T-helper 1 cell treated with Interleukin-12 subunit alpha and Interleukin-12 subunit beta and Interleukin-4 antibody, amounts not matched to agents 30 ng/mL and 1 ng/mL, for 36 hours (primary cell): ENCODE results near the gene CCR5AS. TPM values are rescaled to one million over a fixed set of nuclear protein-coding genes. Genes with fewer than 3 reads are reported as not detected.

Experiments used
- intact Hi-C: fragments of 100-400 bp; cut with micrococcal nuclease; formaldehyde crosslinking; loops from one replicate; pipeline ENCODE4 v1.15.1; 2024
- total RNA-seq: library from RNA; stranded (reverse); gene quantifications from 2 replicates; pipeline ENCODE4 v1.2.3, GENCODE V29; 2022

Gene CCR5AS

DNA sequence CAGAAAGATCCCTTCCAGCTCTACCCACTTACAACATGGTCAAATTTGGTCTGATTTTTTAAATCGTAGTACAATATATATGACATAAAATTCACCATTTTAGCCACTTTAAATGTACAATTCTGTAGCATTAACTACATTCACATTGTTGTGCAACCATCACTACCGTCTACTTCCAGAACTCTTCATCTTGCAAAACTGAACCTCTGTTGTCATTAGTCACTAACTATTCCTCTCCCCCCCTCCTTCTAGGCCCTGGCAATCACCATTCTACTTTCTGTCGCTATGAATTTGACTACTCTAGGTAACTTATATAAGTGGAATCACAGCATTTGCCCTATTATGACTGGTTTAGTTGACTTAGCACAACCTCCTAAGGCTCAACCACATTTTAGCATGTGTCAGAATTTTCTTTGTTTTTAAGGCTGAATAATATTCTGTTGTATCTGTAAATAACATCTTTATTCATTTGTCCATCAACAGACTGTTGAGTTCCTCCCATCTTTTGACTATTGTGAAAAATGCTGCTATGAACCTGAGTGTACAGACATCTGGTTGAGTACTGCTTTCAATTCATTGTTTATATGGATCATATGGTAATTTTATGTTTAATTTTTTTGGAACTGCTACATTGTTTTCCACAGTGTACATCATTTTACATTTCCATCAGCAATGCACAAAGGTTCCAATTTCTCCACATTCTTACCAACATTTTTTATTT is 88.5 kb downstream of the CCR5AS start:
- intact Hi-C loops = no loop called here

DNA sequence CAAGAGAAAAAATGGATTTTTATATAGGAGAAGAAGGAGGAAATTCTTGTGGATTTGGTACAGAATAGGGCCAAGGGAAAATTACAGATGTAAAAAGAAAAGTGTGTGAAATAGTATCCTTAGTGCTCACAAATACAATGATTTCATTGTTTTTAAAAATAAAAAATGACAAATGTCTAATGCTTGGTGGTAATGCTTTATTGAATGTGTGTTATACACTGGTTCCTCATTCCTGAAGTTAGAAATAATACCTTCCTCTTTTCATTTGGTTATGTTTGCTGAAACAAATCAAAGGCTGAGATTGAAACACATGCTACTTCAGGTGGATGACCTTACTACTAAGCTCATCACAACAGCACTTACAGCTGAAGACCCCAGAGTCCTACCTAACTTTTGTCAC is 90.7 kb downstream of the CCR5AS start:
- intact Hi-C loops = no loop called here

DNA sequence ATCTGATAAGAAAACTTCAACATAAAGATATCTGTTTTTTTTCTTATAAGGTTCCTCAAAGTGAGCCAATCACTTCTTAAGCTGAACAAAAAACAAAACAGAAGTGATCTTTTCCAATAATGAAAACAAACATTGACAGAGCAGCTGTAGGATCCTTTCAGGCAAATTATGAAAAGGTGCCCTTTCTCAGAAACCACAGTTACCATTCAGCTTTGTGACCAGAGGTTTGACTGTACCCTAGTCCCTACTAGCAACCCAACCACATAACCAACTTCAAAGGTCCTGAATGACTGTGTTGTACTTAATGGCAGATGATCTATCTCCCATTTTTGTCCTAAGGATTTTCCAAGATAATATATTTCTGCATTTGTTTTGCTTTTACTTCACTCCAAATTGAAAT is 92.3 kb downstream of the CCR5AS start:
- intact Hi-C loops = loop anchor here (2.0 to 5.0 kb wide), 2 partner anchors 16 to 37 kb away; no protein-coding TSS in a partner anchor

Other genes with a start within 250 kb of the CCR5AS start
- 78.2 and 80.0 TPM in 2 replicates for gene CCR1, start 198.8 kb downstream of the CCR5AS start, total RNA-seq
- gene CCR3, start 164.6 kb downstream of the CCR5AS start, total RNA-seq = 0.24 and 0.27 TPM in 2 replicates
- gene CCR2, start 53.0 kb downstream of the CCR5AS start, total RNA-seq = 80.8 and 82.8 TPM in 2 replicates
- gene CCR5, start 36.1 kb downstream of the CCR5AS start, total RNA-seq = 54.3 and 60.8 TPM in 2 replicates
- 6.0 and 6.8 TPM in 2 replicates for gene CCRL2, start 193 bp upstream of the CCR5AS start, total RNA-seq
- not detected in 2 replicates for gene LTF, start 57.8 kb upstream of the CCR5AS start, total RNA-seq
- not detected in 2 replicates for gene RTP3, start 90.9 kb upstream of the CCR5AS start, total RNA-seq
- gene LRRC2, start 159.2 kb upstream of the CCR5AS start, total RNA-seq = 0.12 and 0.15 TPM in 2 replicates
- not detected in 2 replicates for gene FAM240A, start 205.5 kb upstream of the CCR5AS start, total RNA-seq